Activated CD4-positive, alpha-beta T cell treated with anti-CD3 and anti-CD28 coated beads for 4 hours (primary cell): ENCODE results near the gene LPAR2.

Experiments
- DNase-seq, 2 donors: peaks; one replicate each; pipeline ENCODE4 v3.0.0-alpha.2; 2020

LPAR2 gene

DNA sequence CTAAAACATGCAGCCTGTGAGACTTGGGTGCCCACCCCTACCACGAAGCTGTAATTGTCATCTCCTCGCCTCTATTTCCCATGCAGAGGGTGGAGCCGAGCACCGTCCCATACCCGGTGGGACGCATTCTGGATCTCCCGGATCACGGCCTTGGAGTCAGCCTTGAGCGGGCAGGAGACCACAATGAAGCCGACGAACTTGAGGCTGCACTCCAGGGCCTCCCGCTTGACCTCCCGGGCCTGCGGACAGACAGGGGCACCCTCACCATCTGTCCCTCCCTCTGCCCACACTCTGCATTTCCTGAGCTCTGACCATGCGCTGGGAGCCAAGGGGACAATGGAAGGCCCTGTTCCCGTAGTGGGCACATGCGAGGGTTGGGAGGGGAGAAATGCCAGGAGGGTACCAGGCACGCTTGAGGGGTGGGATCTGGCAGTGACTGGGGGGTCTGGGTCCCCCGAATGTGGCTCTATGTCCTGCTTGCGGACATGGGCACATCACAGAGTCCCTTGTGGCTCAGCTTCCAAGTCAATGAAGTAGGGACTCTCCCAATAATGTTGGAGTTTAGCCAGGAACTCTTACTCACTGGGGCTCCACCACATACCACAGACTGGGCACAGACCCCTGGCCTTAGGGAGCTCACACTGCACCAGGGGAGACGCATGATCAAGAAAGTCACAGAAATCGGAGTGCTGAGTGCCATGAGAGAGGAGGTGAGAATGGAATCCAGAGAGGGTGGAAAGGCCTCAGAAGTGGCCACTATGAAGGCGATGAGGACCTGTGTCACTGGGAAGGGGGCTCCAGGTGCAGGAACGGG, 24.7 kb upstream of the LPAR2 start:
- no peak for DNase-seq

DNA sequence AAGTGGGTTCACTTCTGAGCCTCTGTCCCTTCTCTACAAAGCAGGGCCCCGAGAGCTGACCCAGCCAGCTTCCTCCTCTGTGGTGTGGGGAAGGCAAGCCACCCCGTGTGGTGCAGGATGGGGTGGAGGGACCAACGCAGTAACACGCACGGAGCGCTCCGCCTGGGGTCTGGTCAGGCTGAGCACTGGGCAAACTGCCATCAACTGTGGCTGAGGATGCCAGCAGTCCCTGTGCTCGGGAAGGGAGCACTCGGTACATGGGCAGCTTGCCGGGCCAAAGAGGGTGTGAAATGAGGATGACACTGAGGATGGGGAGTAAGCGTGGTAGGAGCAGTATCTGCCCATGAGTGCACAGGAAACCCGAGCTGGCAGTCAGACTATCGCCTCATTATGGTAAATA, 23.1 kb upstream of the LPAR2 start:
- no peak for DNase-seq

DNA sequence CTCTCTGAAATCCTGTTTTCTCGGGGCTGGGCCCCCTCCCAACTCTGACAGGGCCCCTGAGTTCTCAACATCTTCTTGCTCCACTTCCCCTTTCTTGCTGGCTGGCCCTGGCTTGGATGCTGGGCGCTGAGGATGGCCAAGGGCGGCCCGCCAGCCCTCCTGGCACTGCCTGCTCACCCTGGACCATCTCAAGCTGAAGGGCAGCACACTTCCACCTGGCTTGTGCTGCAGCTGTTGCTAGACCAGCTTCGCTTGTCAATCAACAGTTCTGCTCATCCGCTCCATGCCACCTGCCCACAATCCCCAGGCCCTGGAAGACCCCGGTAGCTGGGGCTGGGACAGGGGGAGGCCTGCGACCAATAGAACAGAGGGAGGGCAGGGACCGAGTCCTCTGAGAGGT, 22.3 kb upstream of the LPAR2 start:
- DNase-seq, result no peak

DNA sequence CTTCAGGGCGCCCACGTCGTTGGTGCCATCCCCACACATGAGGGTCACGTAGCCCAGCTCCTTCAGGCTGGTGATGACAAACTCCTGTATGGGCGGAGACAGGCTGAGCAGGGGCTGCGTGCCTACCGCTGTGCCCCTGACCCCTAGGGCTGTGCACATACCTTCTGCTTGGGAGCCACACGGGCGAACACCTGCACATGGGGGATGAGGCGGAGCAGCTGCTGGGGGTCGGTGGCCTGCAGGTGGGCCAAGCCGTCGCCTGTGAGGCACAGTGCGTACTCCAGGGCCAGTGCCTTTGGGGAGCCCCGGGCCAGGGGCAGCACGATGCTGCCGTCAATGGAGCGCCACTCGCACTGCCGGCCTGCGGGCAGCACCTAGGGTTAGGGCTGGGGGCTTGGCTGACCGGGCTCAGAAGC, 21.6 kb upstream of the LPAR2 start:
- no peak for DNase-seq

DNA sequence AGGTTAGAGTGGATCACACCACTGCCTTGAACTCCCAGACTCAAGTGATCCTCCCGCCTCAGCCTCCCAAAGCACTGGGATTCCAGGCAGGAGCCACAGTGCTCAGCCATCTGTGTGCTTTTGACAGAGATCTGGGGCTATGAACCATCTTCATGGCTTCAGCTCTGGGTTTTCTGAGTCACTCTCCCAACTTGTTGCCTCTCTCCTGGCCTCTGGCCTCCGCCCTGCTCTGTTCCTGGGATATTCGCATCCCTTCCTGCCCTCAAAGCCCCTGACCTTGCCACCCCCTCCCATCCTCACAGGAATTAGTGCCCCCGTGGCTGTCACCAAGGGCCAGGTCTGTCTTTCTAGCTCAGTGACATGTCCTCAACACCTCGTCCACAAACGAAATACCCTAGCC, 21.1 kb upstream of the LPAR2 start:
- DNase-seq, result no peak

DNA sequence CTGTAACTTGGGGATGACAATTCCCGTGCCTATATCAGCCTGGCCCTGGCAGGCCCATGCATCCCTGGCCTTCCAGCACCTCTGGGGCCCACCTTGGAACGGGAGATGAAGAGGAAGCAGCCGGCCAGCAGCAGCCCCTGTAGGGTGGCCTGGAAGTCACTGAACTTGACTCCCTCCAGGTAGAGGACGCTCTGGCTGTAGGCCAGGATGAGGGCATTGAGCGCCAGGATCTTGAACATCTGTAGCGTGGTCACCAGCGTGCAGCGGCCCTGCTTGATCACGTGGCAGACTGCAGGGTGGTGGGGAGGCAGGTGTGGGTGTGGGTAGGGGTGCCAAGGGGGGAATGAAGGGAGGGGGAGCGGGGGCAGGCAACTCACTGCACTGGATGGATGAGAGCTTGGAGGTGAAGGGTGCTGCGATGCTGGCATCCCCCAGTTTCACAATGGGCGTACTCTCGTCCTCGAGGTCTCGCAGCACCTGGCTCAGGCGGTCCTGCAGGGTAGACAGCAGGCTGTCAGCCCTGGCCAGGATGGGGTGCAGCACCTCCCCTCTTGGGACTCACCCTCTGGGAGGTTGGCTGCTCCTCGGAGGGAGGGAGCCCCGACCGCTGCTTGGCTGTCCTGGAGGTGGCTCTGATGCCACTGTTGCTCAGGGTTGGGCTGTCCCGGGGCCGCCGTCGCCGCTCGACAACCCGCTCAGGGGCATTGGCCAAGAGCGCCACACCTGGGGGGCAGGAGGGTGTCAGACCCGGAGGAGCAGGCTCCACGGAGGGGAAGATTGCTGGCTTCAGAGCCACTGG, 19.2 kb upstream of the LPAR2 start:
- no peak for DNase-seq

DNA sequence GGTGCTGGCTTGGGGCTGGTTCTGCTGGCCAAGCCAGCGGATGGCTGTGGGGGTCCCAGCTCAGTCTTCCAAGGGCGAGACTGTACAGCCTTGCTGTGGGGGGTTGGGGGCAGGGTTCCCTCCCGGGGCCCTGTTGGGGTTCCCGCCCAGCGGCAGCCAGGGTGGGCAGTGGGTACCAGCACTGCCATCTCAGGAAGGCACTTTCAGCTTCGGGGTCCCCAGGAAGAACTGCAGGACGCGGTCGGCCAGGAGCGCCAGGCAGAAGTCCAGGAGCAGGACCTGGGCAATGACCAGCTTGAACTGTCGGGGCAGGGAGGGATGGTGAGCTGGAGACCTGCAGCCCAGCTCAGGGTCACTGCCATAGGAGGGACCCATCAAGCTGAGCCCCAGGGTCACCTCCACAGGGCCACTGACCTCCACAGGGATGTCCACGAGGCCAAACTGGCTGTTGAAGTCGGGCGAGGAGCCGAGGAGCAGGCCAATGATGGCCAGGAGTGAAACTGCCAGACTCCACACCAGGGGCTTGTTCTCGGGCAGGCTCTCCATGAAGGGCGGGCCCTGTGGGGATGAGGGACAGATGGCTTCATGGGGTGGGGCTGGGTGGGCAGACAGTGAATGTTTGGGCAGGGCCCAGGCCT, 17.3 kb upstream of the LPAR2 start:
- DNase-seq, result no peak

DNA sequence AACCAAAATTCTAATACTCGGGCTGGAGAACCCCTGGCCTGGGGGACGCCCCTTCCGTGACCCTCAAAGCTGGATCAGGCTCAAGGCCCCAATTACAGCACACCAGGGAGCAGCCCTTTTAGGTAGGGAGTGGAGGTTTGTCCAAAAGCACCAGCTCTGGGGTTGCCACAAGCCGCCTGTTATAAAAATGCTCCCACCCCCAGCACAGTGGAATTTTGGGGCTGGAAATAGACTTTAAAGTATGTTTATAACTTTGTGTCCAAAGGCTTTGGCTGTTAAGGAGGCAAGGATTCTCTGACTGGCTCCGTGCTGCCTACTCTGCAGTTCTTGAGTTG, 16.0 kb upstream of the LPAR2 start:
- DNase-seq, result no peak

DNA sequence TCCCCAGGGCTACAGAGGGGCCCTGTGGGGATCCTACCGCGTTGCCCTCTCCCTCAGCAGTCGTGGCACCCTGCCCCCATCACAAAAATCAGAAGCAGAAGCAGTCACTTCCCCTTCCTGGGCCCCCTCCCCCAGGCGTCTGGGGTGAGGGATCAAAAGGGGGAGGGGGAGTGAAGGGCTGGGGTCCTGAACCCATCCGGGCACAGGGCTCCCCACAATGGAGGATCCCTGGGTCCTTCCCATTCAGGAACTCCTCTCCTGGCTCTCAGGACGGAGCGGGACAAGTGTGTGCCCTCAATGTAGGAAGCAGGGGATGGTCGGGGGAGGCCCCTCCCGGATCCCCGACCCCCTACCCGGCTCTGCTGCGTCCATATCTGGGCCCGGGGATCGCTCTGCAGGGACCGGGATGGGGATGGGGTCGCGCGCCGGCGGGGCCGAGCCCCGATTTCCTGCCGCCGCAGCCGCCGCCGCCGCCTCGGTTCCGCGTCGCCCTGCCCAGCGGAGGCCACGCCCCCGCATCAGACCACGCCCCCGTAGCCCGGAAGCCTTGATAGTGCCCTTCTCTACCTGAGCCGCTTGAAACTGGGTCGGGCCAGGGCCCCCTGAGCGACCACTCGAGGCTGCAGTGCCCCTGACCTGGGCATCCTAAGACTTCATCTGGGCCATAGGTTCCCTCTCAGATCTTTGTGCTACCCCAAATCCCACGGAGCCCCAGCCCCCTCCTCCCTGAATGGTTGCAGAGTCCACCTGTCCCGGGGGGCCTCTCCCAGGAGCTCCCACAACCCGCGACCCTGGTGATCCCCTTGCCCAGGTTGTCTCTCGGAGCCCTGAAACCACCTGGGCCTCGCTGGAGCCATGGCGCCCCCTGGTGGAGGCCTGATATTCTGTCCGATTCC, 15.4 kb upstream of the LPAR2 start, which contains the start of gene GMIP:
GMIP (minus strand) TSS at position 500 of the 896 bp plus-strand sequence; CDS start at position 372, 128 bp downstream.
- DNase-seq, result peak; percentile 85 to 86

DNA sequence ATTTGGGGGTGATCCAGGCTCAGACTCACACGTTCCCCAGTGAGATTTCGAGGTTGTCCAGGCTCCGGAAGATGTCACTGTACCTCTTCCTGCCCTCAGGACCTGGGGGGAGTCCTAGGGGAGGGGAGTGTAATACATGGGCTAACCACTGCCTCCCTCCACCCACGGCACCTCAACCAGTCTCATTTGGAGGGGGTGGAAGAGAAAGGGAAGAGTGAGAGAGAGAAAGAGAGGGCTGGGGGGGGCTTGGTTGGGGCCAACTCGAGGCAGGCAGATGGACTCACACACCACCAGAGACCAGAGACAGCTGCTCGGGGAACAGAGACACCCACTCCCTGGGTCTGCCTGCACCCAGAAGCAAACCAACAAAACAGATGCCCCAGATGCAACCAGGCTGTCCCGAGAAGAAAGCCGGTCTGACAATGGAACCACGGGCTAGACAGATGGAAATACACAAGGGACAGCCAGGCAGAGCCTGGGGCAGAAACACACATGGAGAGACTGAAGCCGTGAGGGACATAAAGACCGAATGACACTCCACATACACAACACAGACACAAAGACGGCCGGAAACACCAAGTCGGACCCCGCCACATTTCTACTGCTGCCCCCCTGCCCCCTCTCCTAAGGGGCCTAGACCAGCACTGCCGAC, 14.6 kb upstream of the LPAR2 start:
- DNase-seq, result peak; percentile 48 to 62

DNA sequence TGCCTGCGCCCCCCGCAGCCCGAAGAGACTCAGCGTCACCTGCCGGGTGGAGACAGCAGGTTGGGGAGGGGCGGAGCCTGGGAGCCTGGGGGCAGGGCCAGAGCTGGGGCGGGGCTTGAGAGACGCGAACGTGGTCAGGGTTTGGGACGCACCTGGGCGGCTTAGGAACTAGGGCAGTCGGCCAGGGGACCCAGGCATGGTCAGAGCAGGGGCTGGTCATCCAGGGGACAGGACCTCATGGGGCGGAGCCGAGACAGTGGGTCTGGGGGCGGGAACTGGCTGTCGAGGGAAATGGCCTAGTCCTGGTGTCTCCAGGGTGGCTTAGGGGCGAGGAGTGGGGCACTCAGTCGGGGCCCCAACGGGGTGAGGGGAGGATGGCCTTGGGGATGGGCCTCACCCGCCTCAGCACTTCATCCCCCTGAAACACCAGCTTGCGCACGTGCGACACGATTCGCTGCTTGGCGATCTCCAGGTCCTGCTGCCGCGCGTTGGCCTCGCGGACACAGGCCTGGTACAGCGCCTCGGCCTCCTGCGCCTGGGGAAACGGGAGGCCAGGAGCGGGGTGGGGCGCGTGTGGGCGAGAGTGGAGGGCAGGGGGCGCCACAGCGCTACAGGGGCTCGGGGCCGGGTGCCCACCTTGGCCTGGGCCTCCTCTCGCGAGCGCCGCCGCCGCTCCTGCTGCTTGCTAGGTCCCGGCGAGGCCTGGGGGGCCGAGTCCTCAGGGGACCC, 9.7 kb upstream of the LPAR2 start:
- DNase-seq, result no peak

DNA sequence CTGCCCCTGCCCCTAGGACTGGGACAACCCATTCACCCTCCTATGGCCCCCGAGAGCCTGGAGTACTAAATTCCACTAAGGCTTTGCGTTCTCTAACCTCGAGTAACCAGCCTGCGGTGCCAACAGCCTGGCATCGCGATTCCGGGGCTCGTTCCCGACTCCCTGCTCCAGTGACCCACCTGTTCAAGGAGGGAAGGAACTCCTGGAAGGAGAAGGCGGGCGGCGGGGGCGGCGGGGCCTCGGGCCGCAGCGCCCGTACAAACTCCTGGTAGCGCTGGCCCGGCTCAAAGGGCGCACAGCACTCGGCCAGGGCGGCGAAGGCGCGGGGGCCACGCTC, 9.1 kb upstream of the LPAR2 start:
- no peak for DNase-seq

DNA sequence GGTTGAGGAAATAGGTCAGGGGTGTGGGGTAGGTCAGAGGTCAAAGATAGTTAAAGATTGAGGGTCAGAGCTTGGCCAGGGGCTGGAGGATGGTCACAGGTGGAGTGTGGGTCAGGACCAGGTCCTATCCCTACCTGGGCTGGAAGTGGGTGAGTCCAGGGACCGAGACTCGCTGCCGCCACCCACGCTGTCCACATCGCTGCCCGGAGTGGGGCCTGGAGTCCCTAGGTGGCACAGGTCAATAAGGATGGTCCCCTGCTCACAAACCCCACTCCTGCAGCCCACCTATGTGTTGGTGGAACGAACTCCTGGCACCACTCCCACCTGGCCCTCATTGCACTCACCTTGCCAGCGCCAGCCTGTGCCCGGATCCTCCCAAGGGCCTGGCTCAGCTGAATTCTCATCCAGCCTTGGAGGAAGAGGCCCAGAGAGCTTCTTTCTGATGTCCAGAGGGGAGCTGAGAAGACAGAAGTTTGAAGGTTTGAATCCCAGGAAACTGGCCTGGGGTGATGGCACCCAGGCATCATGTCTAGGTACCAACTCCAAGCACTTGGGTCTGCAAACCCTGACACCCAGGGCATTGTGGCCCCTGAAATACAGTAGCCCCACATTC, 8.7 kb upstream of the LPAR2 start:
- DNase-seq, result no peak

DNA sequence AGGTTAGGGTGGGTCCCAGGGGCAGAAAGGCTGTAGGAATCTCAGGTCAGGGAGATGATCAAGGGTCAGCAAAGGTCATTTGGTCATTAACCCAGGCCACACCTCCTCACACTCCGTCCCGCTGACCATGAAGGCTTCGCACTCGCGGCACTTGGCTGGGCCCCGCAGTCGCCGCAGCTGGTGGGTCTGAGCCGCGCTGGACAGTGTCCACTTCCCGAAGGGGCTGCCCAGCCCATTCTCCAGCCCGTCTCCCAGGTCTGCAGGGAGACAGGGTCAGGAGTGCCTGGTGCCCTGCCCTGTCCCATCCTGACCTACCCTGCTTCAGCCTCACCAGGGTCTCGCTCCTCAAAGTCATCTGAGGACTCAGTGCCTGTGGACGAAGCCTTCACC, 7.3 kb upstream of the LPAR2 start:
- DNase-seq, result no peak

DNA sequence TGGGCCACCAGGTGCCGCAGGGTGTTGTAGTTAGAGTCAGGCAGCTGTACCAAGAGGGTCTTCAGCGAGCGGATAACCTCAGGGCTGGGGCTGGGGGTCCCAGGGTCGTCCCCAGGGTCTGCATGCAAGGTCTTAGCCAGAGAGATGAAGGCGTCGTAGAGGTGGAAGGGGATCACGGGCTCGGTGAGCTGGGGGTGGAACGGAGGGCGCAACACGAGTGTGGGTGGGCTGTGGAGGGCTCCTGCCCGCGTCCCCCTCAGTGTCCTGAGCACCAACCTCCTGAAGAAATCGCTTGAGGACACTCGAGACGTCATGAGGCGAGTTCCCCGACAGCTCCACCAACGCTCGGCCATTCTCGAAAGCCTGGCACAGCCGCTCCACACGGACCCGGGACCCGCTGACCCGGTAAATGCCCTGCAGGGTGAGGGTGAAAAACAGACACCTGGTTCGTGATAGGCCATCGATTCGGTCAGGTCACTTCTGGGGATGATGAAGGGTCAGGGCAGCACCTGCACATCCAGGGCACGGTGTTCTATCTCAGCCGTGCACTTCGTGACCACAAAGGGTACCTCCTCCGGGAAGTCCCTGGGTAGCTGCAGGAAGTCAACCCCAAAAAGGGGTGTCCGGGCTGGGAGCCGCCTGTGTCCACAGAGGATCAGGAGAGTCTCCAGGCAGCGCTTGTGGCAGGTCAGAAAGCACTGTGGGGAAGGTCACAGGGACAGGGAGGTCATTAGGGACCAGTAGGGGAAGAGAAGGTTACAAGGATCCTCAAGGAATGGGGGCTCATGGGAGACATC, 6.7 kb upstream of the LPAR2 start:
- DNase-seq, result no peak

DNA sequence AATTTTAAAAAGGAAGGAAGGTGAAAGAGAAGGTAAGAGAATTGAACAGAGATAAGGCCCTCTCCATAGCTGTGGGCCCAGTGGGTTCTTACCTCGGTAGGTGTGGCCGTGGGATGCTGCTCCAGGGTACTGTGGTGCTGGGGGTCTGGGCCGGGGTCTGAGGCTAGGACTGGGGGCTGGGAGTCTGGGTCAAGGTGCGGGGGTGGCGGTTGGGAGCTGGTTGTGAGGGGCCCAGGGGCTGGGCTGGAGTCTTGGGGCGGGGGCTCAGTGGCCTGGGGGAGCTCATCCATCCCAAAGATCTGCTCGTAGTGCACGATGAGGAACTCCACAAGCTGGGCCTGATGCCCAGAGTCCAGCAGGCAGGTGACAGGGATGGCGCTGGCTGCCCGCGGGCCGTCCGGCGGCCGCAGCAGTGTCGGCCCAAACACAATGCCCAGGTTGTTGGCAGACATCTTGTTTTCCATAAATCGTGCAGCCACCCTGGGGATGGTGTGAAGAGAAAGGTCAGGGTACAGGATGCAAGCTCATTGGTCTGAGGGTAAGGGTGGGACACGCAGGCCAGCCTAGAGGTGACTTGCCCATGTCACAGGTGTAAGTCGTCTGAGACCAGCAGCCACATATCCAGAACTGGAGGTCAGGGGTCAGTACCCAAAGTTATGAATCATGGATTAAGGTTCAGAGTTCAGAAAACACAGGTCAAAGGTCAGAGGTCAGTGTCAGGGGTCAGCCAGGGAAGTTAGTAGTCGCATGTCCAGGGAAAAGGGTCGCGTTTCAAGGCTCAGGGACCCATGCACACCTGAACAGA, 5.9 kb upstream of the LPAR2 start:
- DNase-seq, result no peak

DNA sequence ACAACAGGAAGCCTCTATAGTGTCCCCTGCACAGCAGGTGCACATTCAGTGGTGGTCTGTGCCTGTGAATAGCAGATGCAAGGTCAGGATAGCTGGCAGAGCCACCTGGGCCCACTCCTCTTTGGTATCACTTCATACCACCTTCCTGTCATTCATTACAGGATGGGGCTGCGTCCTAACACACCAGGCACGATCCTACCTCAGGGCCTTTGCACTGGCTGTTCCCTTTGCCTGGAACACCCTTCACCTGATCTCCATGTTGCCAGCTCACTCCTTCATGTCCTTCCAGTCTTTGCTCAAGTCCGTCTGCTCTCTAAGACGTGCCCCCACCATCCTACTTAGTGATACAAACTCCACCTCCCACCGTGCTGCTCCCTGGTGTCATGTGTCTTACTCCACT, 4.6 kb upstream of the LPAR2 start:
- no peak for DNase-seq

DNA sequence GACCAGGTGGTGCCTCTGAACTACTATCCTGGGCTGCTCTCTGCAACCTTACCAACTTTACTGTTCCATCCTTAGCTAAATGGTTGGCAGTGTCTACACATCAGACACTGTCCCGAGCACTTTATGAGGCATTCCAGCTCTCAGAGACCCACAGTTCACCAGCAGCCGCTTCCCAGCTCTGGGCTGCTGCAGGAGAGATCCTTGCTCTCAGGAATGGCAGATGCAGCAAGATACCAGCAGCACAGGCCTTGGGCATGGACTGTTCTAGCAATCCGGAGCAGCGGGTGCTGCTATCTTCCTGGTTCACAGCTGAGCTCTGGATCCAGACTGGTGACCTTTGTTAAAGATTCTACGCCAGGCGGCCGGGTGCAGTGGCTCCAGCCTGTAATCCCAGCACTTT, 3.3 kb upstream of the LPAR2 start:
- DNase-seq, result no peak

DNA sequence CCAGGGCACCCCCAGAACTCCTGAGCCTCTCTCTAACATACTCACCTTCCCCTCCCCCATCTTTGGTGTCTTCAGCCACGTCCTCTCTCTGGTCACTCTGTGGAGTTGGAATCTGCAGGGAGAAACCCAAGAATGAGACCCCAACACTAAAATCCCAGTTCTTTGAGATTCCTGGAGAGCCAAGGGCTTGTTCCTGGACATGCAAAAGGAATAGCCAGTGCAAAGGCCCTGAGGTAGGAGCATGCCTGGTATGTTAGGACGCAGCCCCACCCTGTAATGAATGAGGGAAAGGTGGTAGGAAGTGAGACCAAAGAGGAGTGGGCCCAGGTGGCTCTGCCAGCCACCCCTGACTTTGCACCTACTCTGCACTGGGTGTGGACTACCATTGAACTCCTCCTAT, 2.4 kb upstream of the LPAR2 start:
- DNase-seq, result no peak

DNA sequence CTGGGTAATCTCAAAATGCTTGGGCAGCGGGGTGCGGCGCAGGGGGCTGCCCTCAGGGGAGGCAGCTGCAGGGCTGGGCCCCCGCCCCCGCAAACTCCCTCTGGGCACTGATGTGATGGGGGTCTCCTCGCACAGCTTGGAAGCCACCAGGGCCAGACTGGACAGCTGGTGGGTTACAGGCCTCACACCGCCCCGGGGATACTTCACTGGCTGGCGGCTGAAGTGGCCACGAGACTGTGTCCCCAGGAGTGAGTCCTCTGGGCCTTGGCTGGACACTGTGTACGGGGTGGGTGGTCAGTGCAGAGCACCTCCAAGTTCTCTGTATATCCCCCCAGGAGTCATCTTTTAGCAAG, 2.0 kb upstream of the LPAR2 start:
- DNase-seq, result no peak
